ENCODE data around the gene PARN. TPM values are rescaled to one million over a fixed set of nuclear protein-coding genes. Genes with fewer than 3 reads are reported as not detected.

The PARN gene
- total and polyA plus RNA-seq, 2 of the 4 experiments (the other 2 are of a cell fraction) = 24.6 to 25.1 TPM

DNA sequence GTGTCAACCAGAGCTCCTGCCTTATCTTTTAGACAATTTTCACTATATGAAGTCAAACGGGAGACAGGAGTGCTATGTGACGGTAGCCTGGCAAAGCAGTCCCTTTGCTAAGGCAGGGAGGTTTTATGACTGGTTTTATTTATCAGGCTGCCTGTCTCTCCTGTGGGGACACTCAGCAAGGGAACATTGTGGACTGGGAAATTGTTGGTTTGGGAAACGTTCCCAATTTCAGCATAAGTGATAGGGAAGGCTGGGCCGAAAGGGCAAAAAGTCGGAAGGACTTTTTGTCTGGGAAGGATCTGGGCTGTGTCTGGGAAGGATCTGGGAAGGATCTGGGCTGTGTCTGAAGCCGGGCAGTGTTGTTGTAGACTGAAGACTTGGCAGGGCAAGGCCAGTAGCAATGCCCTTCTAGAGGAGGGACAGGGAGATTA, 211.2 kb downstream of the PARN start:
- no peak overlapping the region for H3K23ac ChIP-seq (ENCODE audit: low read depth, low read length)
- dilution Hi-C loops (cut with HindIII; ENCODE audit: low sequenced_read_pairs, unreplicated experiment) = no loop called here
- H3K79me1 ChIP-seq (ENCODE audit: low read depth in 1 of 2, low read length in 2 of 2) = no peaks in the 10 kb centered on the region
- H4K91ac ChIP-seq (ENCODE audit: insufficient read depth, low read depth, low read length) = no peak overlapping the region
- H3K27ac ChIP-seq (ENCODE audit: insufficient read depth, low read length) = no peak overlapping the region
- no peak overlapping the region for H4K5ac ChIP-seq (ENCODE audit: low read depth, low read length)
- H4K20me1 ChIP-seq (ENCODE audit: insufficient read depth, low read length) = no peaks in the 10 kb centered on the region
- no peak overlapping the region for H2AFZ ChIP-seq (replicated peaks; ENCODE audit: low read length, poor library complexity)
- no peak overlapping the region for H3K4ac ChIP-seq (ENCODE audit: low read depth, low read length)
- TF ChIP-seq, protein P1, sequence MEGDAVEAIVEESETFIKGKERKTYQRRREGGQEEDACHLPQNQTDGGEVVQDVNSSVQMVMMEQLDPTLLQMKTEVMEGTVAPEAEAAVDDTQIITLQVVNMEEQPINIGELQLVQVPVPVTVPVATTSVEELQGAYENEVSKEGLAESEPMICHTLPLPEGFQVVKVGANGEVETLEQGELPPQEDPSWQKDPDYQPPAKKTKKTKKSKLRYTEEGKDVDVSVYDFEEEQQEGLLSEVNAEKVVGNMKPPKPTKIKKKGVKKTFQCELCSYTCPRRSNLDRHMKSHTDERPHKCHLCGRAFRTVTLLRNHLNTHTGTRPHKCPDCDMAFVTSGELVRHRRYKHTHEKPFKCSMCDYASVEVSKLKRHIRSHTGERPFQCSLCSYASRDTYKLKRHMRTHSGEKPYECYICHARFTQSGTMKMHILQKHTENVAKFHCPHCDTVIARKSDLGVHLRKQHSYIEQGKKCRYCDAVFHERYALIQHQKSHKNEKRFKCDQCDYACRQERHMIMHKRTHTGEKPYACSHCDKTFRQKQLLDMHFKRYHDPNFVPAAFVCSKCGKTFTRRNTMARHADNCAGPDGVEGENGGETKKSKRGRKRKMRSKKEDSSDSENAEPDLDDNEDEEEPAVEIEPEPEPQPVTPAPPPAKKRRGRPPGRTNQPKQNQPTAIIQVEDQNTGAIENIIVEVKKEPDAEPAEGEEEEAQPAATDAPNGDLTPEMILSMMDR (conservative IDR thresholded peaks at IDR 0.05; ENCODE audit: low read depth, low read length) = no peak
- TF ChIP-seq, protein P2, sequence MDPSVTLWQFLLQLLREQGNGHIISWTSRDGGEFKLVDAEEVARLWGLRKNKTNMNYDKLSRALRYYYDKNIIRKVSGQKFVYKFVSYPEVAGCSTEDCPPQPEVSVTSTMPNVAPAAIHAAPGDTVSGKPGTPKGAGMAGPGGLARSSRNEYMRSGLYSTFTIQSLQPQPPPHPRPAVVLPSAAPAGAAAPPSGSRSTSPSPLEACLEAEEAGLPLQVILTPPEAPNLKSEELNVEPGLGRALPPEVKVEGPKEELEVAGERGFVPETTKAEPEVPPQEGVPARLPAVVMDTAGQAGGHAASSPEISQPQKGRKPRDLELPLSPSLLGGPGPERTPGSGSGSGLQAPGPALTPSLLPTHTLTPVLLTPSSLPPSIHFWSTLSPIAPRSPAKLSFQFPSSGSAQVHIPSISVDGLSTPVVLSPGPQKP (IDR thresholded peaks at IDR 0.05; ENCODE audit: borderline replicate concordance, low read depth, low read length) = no peak
- no peak overlapping the region for H2AK5ac ChIP-seq (ENCODE audit: low read depth, low read length)
- peaks cover 3% of the 10 kb centered on the region; the same call in 1 of the 2 replicates for H3K4me1 ChIP-seq (ENCODE audit: control insufficient read depth, insufficient read depth, low read length)
- H3K4me3 ChIP-seq (ENCODE audit: insufficient read depth, low read depth, low read length) = no peak overlapping the region
- no peak overlapping the region for H3K14ac ChIP-seq (replicated peaks; ENCODE audit: low read depth, low read length)
- no TSS peak for BruUV-seq (replicated peaks)
- H3K4me2 ChIP-seq (ENCODE audit: low read depth, low read length) = no peak overlapping the region
- peaks cover 4% of the 10 kb centered on the region for H3K9me3 ChIP-seq (ENCODE audit: control insufficient read depth, insufficient read depth, low read length)
- 53% methylated on average over 3 of the region's 6 CpGs; no CpG with 5 or more reads in 1 of the 2 experiments for WGBS, 2 experiments (ENCODE audit: extremely low coverage in 2 of 2, insufficient read length in 1 of 2)
- H4K8ac ChIP-seq (ENCODE audit: low read depth in 2 of 2, low read length in 2 of 2) = no peak overlapping the region
- no peak for ATAC-seq (ENCODE audit: low read depth)
- no peak overlapping the region for H3K9ac ChIP-seq (ENCODE audit: low read depth, low read length)
- CTCF ChIA-PET = no interaction called here
- intact Hi-C loops (cut with micrococcal nuclease) = no loop called here
- no peak overlapping the region for H2BK15ac ChIP-seq (ENCODE audit: low read depth, low read length)
- no peak for DNase-seq
- no peak overlapping the region for H2AK9ac ChIP-seq (replicated peaks; ENCODE audit: low read depth, low read length, poor library complexity)
- no peaks in the 10 kb centered on the region for H3K27me3 ChIP-seq (ENCODE audit: control insufficient read depth, insufficient read depth, low read length)
- no peaks in the 10 kb centered on the region for H3K36me3 ChIP-seq (ENCODE audit: control insufficient read depth, insufficient read depth, low read length)
- no peak overlapping the region for H2BK20ac ChIP-seq (ENCODE audit: low read depth, low read length)
- H3K56ac ChIP-seq (ENCODE audit: extremely low read depth, insufficient read depth, low read length) = no peak overlapping the region
- no peaks in the 10 kb centered on the region for H3K9me1 ChIP-seq (ENCODE audit: insufficient read depth, low read length)
- no peak overlapping the region for H3K18ac ChIP-seq (ENCODE audit: low read depth, low read length)
- H2BK5ac ChIP-seq (ENCODE audit: low read depth, low read length, poor library complexity, severe bottlenecking) = no peak overlapping the region
- in situ Hi-C loops (cut with MboI; ENCODE audit: low sequenced_read_pairs) = no loop called here
- no peak overlapping the region for H2BK120ac ChIP-seq (ENCODE audit: low read depth, low read length)
- POLR2A ChIA-PET (ENCODE audit: unreplicated experiment) = no interaction called here
